HCT116 (cell line): Measurements from ENCODE around the gene THSD4. TPM values are rescaled to one million over a fixed set of nuclear protein-coding genes. Genes with fewer than 3 reads are reported as not detected.

Source experiments
- ATAC-seq: fragments of 200-7000 bp; cut with Tn5 transposase; 2 replicates; pipeline ENCODE4 v1.9.1; 2020; ENCODE audit warnings: mild to moderate bottlenecking, moderate library complexity
- BruUV-seq: library from RNA; stranded (reverse); fragments of 400-500 nt; replicated peaks from 2 replicates; lab custom pipeline; 2021; lab: Mats Ljungman, UMichigan
- CTCF ChIA-PET: fragments of 300-600 bp; sonication (Branson Sonifier 250); formaldehyde crosslinking; loops from one replicate; lab custom pipeline; 2021; ENCODE audit warnings: antibody characterized with exemption; lab: Charles Lee
- POLR2A ChIA-PET: fragments of 300-600, 350-600 bp; sonication (Branson Sonifier 250); formaldehyde crosslinking; loops from one replicate; lab custom pipeline; 2021; ENCODE audit warnings: antibody characterized with exemption; lab: Charles Lee
- RAD21 ChIA-PET, 2 experiments: fragments of 300-600 bp; sonication (Branson Sonifier 250); formaldehyde crosslinking; loops; one replicate each; lab custom pipeline; 2023; ENCODE audit warnings: low total read pairs in 2 of 2; ENCODE audit not compliant: uncharacterized antibody in 2 of 2, unreplicated experiment in 2 of 2, low non-redundant PET in 1 of 2; lab: Charles Lee
- DNase-seq: peaks from one replicate; pipeline ENCODE4 v3.0.0-alpha.2; 2010; ENCODE audit warnings: low read depth, low spot score
- H2AFZ ChIP-seq: fragments of 200-600 bp; shearing (Covaris generic), sonication (generic); 2 replicates; pipeline ENCODE4 v1.6.1; 2017; ENCODE audit warnings: low read depth, mixed run types, mixed read lengths, antibody characterized with exemption, low read length; ENCODE audit not compliant: poor library complexity, severe bottlenecking
- H3K27ac ChIP-seq: 2 replicates; pipeline ENCODE4 v1.5.1; 2012; ENCODE audit warnings: low read depth, low read length
- H3K27me3 ChIP-seq: fragments of 200-600 bp; sonication (generic); 2 replicates; pipeline ENCODE4 v1.6.1; 2016; ENCODE audit warnings: mixed run types, low read length, mixed read lengths; ENCODE audit not compliant: insufficient read depth
- H3K36me3 ChIP-seq, 2 experiments: fragments of 200-500 bp in 1 of 2; fragments of 200-600 bp in 1 of 2; sonication (Bioruptor generic) in 1 of 2; sonication (generic) in 1 of 2; 2 replicates each; pipeline versions ENCODE4 v1.5.1 to v1.6.1; 2014 to 2016; ENCODE audit warnings: low read length in 2 of 2, inconsistent platforms in 1 of 2, mixed read lengths in 1 of 2, mixed run types in 1 of 2; ENCODE audit not compliant: insufficient read depth in 2 of 2, control insufficient read depth in 1 of 2
- H3K4me1 ChIP-seq, 2 experiments: fragments of 200-600 bp in 1 of 2; sonication (generic) in 1 of 2; 2 replicates each; pipeline versions ENCODE4 v1.5.1 to v1.6.1; 2012 to 2017; ENCODE audit warnings: low read length in 2 of 2, inconsistent platforms in 1 of 2, mild to moderate bottlenecking in 1 of 2, mixed read lengths in 1 of 2, mixed run types in 1 of 2, moderate library complexity in 1 of 2; ENCODE audit not compliant: insufficient read depth in 2 of 2, control insufficient read depth in 1 of 2
- H3K4me2 ChIP-seq: fragments of 200-600 bp; sonication (generic); 2 replicates; pipeline ENCODE4 v1.6.1; 2017; ENCODE audit warnings: mixed run types, low read length, mixed read lengths
- H3K4me3 ChIP-seq, 2 experiments: fragments of 200-600 bp in 1 of 2; sonication (generic) in 1 of 2; replicated peaks in 1 of 2; 2 replicates each; pipeline ENCODE4 v1.5.1; 2011 to 2016; ENCODE audit warnings: low read length in 2 of 2, control low read depth in 1 of 2, low read depth in 1 of 2, mild to moderate bottlenecking in 1 of 2, mixed read lengths in 1 of 2, mixed run types in 1 of 2
- H3K79me2 ChIP-seq: fragments of 200-600 bp; sonication (generic); 2 replicates; pipeline ENCODE4 v1.6.1; 2017; ENCODE audit warnings: mild to moderate bottlenecking, mixed run types, low read length, moderate library complexity, mixed read lengths; ENCODE audit not compliant: insufficient read depth
- H3K9ac ChIP-seq: fragments of 200-600 bp; sonication (generic); 2 replicates; pipeline ENCODE4 v1.6.1; 2016; ENCODE audit warnings: low read length, mixed read lengths
- H3K9me2 ChIP-seq: fragments of 200-600 bp; sonication (generic), shearing (Covaris generic); 2 replicates; pipeline ENCODE4 v1.6.1; 2017; ENCODE audit warnings: mixed run types, mild to moderate bottlenecking, moderate library complexity; ENCODE audit not compliant: insufficient read depth
- H3K9me3 ChIP-seq, 2 experiments: fragments of 200-500 bp in 1 of 2; fragments of 200-600 bp in 1 of 2; sonication (Bioruptor generic) in 1 of 2; sonication (generic) in 1 of 2; 2 replicates each; pipeline ENCODE4 v1.6.1; 2014 to 2017; ENCODE audit warnings: low read length in 2 of 2, mixed read lengths in 2 of 2, inconsistent platforms in 1 of 2, low read depth in 1 of 2, mild to moderate bottlenecking in 1 of 2, mixed run types in 1 of 2, moderate library complexity in 1 of 2; ENCODE audit not compliant: control insufficient read depth in 1 of 2, insufficient read depth in 1 of 2
- H4K20me1 ChIP-seq: fragments of 200-600 bp; sonication (generic), shearing (Covaris generic); 2 replicates; pipeline ENCODE4 v1.6.1; 2017; ENCODE audit warnings: mixed run types, mild to moderate bottlenecking, moderate library complexity; ENCODE audit not compliant: insufficient read depth
- ATF3 ChIP-seq: IDR thresholded peaks from 2 replicates; pipeline ENCODE4 v1.6.1; 2012
- EZH2 ChIP-seq: fragments of 200-600 bp; sonication (generic); IDR thresholded peaks from 2 replicates; pipeline ENCODE4 v1.6.1; 2017; ENCODE audit warnings: antibody characterized with exemption, mixed run types
- FOSL1 ChIP-seq: IDR thresholded peaks from 2 replicates; pipeline ENCODE4 v1.6.1; 2012; ENCODE audit warnings: low read depth
- JUND ChIP-seq: IDR thresholded peaks from 2 replicates; pipeline ENCODE4 v1.6.1; 2012
- POLR2AphosphoS5 ChIP-seq: IDR thresholded peaks from 2 replicates; pipeline ENCODE4 v1.6.1; 2011; ENCODE audit warnings: mild to moderate bottlenecking, low read depth, low read length, moderate library complexity
- REST ChIP-seq: IDR thresholded peaks from 2 replicates; pipeline ENCODE4 v1.6.1; 2012; ENCODE audit warnings: low read depth
- SP1 ChIP-seq: IDR thresholded peaks from 2 replicates; pipeline ENCODE4 v1.6.1; 2012; ENCODE audit warnings: low read depth
- ZBTB33 ChIP-seq: IDR thresholded peaks from 2 replicates; pipeline ENCODE4 v1.6.1; 2011; ENCODE audit warnings: mild to moderate bottlenecking, low read length, moderate library complexity; ENCODE audit not compliant: insufficient replicate concordance; ENCODE audit errors: extremely low read depth
- ZFX ChIP-seq: fragments of 450-650 bp; IDR thresholded peaks from 2 replicates; pipeline ENCODE4 v1.6.1; 2017
- ZNF274 ChIP-seq: fragments of 200-500 bp; sonication (Bioruptor generic); IDR thresholded peaks from 2 replicates; pipeline ENCODE4 v1.6.1; 2014; ENCODE audit warnings: mild to moderate bottlenecking, low read depth, low read length, inconsistent platforms
- intact Hi-C: fragments of 100-400 bp; cut with micrococcal nuclease; formaldehyde crosslinking; loops from 2 replicates; pipeline ENCODE4 v1.10.0; 2022
- total RNA-seq: library from RNA; stranded (reverse); gene quantifications from one replicate; pipeline ENCODE4 v1.2.1, GENCODE V29; 2021; ENCODE audit not compliant: unreplicated experiment

Gene THSD4
- total RNA-seq, 1 experiment from 2014 or later = 30.5 TPM

GRCh38 chr15:71512682-71513006 is 397.4 kb downstream of the THSD4 start:
- Histone ChIP-seq H2AFZ (no peak overlapping the region), H3K27me3 (no peaks in the 10 kb centered on the region), H3K4me1 (peaks cover 0 to 7% of the 10 kb centered on the region in 2 experiments; a peak in 1 of 4 replicates), H3K4me3 (no peak overlapping the region), H3K9ac (no peak overlapping the region), H3K4me2 (no peak overlapping the region), H4K20me1 (no peaks in the 10 kb centered on the region), H3K9me3 (no peaks in the 10 kb centered on the region), H3K79me2 (no peaks in the 10 kb centered on the region), H3K36me3 (no peaks in the 10 kb centered on the region), H3K27ac (no peak overlapping the region), H3K9me2 (no peaks in the 10 kb centered on the region)
- no peak for DNase-seq
- no peak for TF ChIP-seq REST
- no peak for TF ChIP-seq ZFX
- TF ChIP-seq ATF3 = no peak
- TF ChIP-seq FOSL1 = no peak
- TF ChIP-seq SP1 = no peak
- no peak for TF ChIP-seq ZBTB33
- no peak for TF ChIP-seq EZH2
- no peak for TF ChIP-seq ZNF274
- no peak for TF ChIP-seq JUND
- TF ChIP-seq POLR2AphosphoS5 = no peak
- RAD21 ChIA-PET = no interaction called here
- no TSS peak for BruUV-seq
- intact Hi-C loops = no loop called here
- POLR2A ChIA-PET = no interaction called here
- ATAC-seq = no peak
- CTCF ChIA-PET = no interaction called here
